Mesendoderm (in vitro differentiated cells): ENCODE data around the gene CAMSAP2.

Experiments
- DNase-seq: peaks from one replicate; pipeline ENCODE4 v3.0.0; 2013
- H2AK5ac ChIP-seq: 2 replicates; pipeline ENCODE4 v1.6.1; 2013; ENCODE audit warnings: low read length, inconsistent platforms
- H2BK120ac ChIP-seq: 2 replicates; pipeline ENCODE4 v1.6.1; 2013; ENCODE audit warnings: low read depth, mild to moderate bottlenecking, low read length, moderate library complexity, mixed read lengths
- H2BK15ac ChIP-seq: replicated peaks from 2 replicates; pipeline ENCODE4 v1.6.1; 2013; ENCODE audit warnings: low read depth, mild to moderate bottlenecking, moderate library complexity
- H2BK5ac ChIP-seq: 2 replicates; pipeline ENCODE4 v1.6.1; 2013; ENCODE audit warnings: low read length, inconsistent platforms
- H3K18ac ChIP-seq: 2 replicates; pipeline ENCODE4 v1.6.1; 2013; ENCODE audit warnings: mild to moderate bottlenecking, low read length, mixed read lengths
- H3K23ac ChIP-seq: one replicate; pipeline ENCODE4 v1.6.1; 2013; ENCODE audit warnings: low read length
- H3K27ac ChIP-seq: 2 replicates; pipeline ENCODE4 v1.5.1; 2013; ENCODE audit warnings: low read depth, mild to moderate bottlenecking, inconsistent platforms, low read length, moderate library complexity
- H3K27me3 ChIP-seq: 2 replicates; pipeline ENCODE4 v1.6.1; 2013; ENCODE audit warnings: low read length, control low read depth, mild to moderate bottlenecking, inconsistent platforms; ENCODE audit not compliant: insufficient read depth, poor library complexity
- H3K36me3 ChIP-seq: 2 replicates; pipeline ENCODE4 v1.6.1; 2013; ENCODE audit warnings: low read length, inconsistent platforms; ENCODE audit not compliant: control insufficient read depth, insufficient read depth
- H3K4ac ChIP-seq: one replicate; pipeline ENCODE4 v1.6.1; 2013; ENCODE audit warnings: low read depth, mild to moderate bottlenecking, low read length, moderate library complexity
- H3K4me1 ChIP-seq: 2 replicates; pipeline ENCODE4 v1.6.1; 2013; ENCODE audit warnings: low read depth, low read length, inconsistent platforms; ENCODE audit not compliant: control insufficient read depth
- H3K4me2 ChIP-seq: 2 replicates; pipeline ENCODE4 v1.6.1; 2013; ENCODE audit warnings: low read length
- H3K4me3 ChIP-seq: 2 replicates; pipeline ENCODE4 v1.5.1; 2013; ENCODE audit warnings: mild to moderate bottlenecking, low read length
- H3K56ac ChIP-seq: one replicate; pipeline ENCODE4 v1.6.1; 2013; ENCODE audit warnings: low read length
- H3K79me1 ChIP-seq: 2 replicates; pipeline ENCODE4 v1.6.1; 2013; ENCODE audit warnings: low read length, inconsistent platforms
- H3K79me2 ChIP-seq: 2 replicates; pipeline ENCODE4 v1.6.1; 2013; ENCODE audit warnings: mild to moderate bottlenecking, low read length; ENCODE audit not compliant: control insufficient read depth, insufficient read depth
- H3K9ac ChIP-seq: 2 replicates; pipeline ENCODE4 v1.6.1; 2013; ENCODE audit warnings: low read length, inconsistent platforms
- H4K5ac ChIP-seq: one replicate; pipeline ENCODE4 v1.6.1; 2013; ENCODE audit warnings: low read length
- H4K8ac ChIP-seq: one replicate; pipeline ENCODE4 v1.6.1; 2013; ENCODE audit warnings: low read depth, mild to moderate bottlenecking, control low read depth, low read length, moderate library complexity
- WGBS: extraction: QIAGEN DNeasy Blood & Tissue Kit; methylation state at CpG from one replicate; pipeline ENCODE4 v1.1.7; 2013; ENCODE audit warnings: low lambda C conversion rate, missing lambda C conversion rate; ENCODE audit not compliant: insufficient coverage; ENCODE audit errors: extremely low coverage; 5-methylcytosine and 5-hydroxymethylcytosine counted together

CAMSAP2 gene

DNA sequence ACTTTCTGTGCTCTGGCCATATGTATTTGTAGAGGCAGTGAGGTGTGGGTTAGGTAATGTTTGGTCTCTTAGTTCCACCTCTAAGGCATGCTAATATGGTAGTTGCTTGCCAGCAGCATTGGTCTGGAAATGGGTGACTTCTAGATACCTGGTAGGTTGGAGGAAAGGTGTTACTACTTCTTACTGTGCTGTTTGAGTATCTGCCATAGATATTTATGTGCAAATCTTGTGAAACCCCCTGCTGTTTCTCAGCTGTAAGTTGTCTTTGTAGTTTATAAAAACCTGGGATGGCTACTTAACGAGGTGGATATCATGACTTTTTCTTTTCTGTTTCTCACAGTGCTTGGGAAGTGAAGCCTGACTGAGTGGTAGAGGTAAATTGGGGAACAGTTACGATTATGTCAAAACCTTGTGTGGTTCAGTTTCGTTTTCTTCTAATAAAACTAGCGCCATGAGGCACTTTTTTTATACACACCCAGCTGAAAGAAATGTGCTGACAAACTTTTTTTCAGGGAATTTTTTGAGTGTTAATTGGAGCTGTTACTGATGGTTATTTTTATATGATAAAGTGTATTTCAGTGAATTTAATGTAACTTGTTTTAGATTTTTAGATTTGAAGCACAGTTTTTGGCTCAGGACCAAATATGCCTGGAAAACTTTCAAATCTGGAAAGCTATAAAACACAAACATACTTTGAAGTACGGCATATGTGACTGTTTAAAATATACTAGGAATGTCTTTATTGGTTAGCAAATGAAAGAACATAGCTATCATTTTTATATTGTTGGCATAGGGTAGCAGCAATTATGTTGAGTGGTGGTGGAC is 42.1 kb downstream of the CAMSAP2 start:
- Histone ChIP-seq H2BK5ac (no peak overlapping the region), H3K56ac (no peak overlapping the region), H3K4ac (no peak overlapping the region), H4K5ac (no peak overlapping the region), H4K8ac (peak overlapping the region; percentile 86), H3K36me3 (no peaks in the 10 kb centered on the region), H3K18ac (no peak overlapping the region), H2BK120ac (no peak overlapping the region), H3K23ac (no peak overlapping the region), H3K79me2 (peaks cover 1% of the 10 kb centered on the region), H3K27ac (no peak overlapping the region), H3K4me3 (no peak overlapping the region), H3K27me3 (no peaks in the 10 kb centered on the region), H3K79me1 (peaks cover 8% of the 10 kb centered on the region), H3K9ac (no peak overlapping the region), H3K4me2 (no peak overlapping the region), H3K4me1 (peaks cover 2% of the 10 kb centered on the region), H2AK5ac (no peak overlapping the region), H2BK15ac (no peak overlapping the region)
- WGBS: no CpG with 5 or more reads among the region's 5 CpGs
- DNase-seq: peak; percentile 60

DNA sequence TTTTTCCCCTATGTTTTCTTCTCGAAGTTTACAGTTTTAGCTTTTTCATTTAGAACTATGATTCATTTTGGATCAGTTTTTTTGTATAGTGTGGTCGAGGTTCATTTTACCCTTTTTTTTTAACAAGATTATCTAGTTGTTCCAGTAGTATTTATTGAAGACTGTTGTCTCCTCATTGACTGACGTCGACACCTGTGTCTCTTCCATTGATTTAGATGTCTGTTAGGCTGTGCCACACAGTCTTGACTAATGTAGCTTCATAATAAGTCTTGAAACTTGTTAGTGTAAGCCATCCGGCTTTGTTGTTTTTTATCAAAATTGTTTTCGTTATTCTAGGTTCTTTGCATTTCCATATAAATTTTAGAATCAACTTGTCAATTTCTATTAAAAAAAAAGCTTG is 45.2 kb downstream of the CAMSAP2 start:
- H3K79me1 ChIP-seq: peaks cover 6% of the 10 kb centered on the region
- no peak overlapping the region for H2AK5ac ChIP-seq
- H3K56ac ChIP-seq: no peak overlapping the region
- no peak overlapping the region for H4K8ac ChIP-seq
- H3K27me3 ChIP-seq: no peaks in the 10 kb centered on the region
- no peak for DNase-seq
- no peak overlapping the region for H2BK5ac ChIP-seq
- no peak overlapping the region for H3K4ac ChIP-seq
- H2BK15ac ChIP-seq: no peak overlapping the region
- no peak overlapping the region for H3K4me2 ChIP-seq
- no peak overlapping the region for H3K18ac ChIP-seq
- peaks cover 2% of the 10 kb centered on the region for H3K4me1 ChIP-seq
- H3K27ac ChIP-seq: no peak overlapping the region
- H3K23ac ChIP-seq: no peak overlapping the region
- no CpG with 5 or more reads among the region's 6 CpGs for WGBS
- H4K5ac ChIP-seq: no peak overlapping the region
- peaks cover 2% of the 10 kb centered on the region for H3K79me2 ChIP-seq
- no peak overlapping the region for H2BK120ac ChIP-seq
- no peaks in the 10 kb centered on the region for H3K36me3 ChIP-seq
- H3K9ac ChIP-seq: no peak overlapping the region
- H3K4me3 ChIP-seq: no peak overlapping the region

DNA sequence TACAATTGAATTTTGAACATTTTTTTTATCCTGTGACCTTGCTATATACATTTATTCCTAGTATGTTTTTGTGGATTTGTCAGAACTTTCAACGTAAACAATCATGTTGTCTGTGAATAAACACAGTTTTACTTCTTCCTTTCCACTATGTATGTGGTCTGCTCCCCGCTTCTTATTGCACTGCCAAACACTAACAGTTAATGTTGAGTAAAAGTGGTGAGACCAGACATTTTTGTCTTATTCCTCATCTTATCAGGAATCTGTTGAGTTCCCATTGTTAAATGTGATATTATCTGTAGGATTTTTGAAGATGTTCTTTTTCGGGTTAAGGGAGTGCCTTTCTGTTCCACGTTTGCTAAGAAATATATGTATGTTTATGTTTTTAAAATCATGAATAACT is 45.9 kb downstream of the CAMSAP2 start:
- H3K27ac ChIP-seq: no peak overlapping the region

DNA sequence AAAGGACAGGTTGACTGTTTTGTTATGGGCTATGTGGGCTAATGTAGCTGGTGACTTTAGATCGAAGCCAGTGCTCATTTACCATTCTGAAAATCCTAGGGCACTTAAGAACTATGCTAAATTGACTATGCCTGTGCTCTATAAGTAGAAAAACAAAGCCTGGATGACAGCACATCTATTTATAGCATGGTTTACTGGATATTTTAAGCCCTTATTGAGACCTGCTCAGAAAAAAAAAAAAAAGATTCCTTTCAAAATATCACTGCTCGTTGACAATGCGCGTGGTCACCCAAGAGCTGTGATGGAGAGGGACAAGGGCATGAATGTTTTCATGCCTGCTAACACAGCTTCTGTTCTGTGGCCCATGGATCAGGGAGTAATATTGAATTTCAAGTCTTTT is 48.1 kb downstream of the CAMSAP2 start:
- Histone ChIP-seq H3K79me2 (peaks cover 4% of the 10 kb centered on the region), H3K56ac (no peak overlapping the region), H2BK120ac (no peak overlapping the region), H3K4me3 (no peak overlapping the region), H3K4me1 (no peaks in the 10 kb centered on the region), H4K5ac (no peak overlapping the region), H3K79me1 (peaks cover 3% of the 10 kb centered on the region), H2BK15ac (no peak overlapping the region), H3K18ac (no peak overlapping the region), H3K23ac (no peak overlapping the region), H4K8ac (no peak overlapping the region), H3K4ac (no peak overlapping the region), H3K9ac (no peak overlapping the region), H2BK5ac (no peak overlapping the region), H3K36me3 (no peaks in the 10 kb centered on the region), H3K4me2 (no peak overlapping the region), H3K27me3 (no peaks in the 10 kb centered on the region), H3K27ac (no peak overlapping the region), H2AK5ac (no peak overlapping the region)
- no CpG with 5 or more reads among the region's 4 CpGs for WGBS
- DNase-seq: no peak

More for the DNA sequence above, 45.9 kb downstream of the CAMSAP2 start:
- DNase-seq: no peak
- no peak overlapping the region for H3K4me2 ChIP-seq
- H4K5ac ChIP-seq: no peak overlapping the region
- no peak overlapping the region for H2BK15ac ChIP-seq
- H3K36me3 ChIP-seq: no peaks in the 10 kb centered on the region
- peaks cover 2% of the 10 kb centered on the region for H3K79me1 ChIP-seq
- peaks cover 2% of the 10 kb centered on the region for H3K79me2 ChIP-seq
- no peak overlapping the region for H2AK5ac ChIP-seq
- H3K4ac ChIP-seq: no peak overlapping the region
- H3K4me3 ChIP-seq: no peak overlapping the region
- no peak overlapping the region for H3K56ac ChIP-seq
- H2BK120ac ChIP-seq: no peak overlapping the region
- H3K18ac ChIP-seq: no peak overlapping the region
- no peak overlapping the region for H2BK5ac ChIP-seq
- H3K23ac ChIP-seq: no peak overlapping the region
- H3K9ac ChIP-seq: no peak overlapping the region
- no CpG with 5 or more reads among the region's 4 CpGs for WGBS
- H3K27me3 ChIP-seq: no peaks in the 10 kb centered on the region
- H3K4me1 ChIP-seq: no peaks in the 10 kb centered on the region
- H4K8ac ChIP-seq: no peak overlapping the region

DNA sequence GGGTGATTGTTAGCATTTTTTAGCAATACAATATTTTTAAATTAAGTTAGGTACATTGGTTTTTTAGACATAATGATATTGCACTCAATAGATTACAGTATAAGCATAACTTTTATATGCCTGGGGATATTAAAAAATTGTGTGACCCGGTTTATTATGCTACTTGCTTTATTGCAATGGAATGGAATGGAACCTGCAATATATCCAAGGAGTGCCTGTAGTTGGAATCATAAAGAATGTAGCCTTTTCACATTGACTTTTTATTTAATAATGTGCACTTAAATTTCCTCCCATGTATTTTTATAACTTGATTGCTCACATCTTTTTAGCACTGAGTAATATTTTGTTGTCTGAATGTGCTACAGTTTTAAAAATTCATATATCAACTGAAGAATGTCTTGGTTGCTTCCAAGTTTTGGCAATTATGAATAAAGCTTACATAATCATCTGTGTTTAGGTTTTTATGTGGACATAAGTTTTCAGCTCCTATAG is 49.2 kb downstream of the CAMSAP2 start:
- Histone ChIP-seq H3K4me3 (no peak overlapping the region), H3K4me2 (no peak overlapping the region)
- WGBS: no CpG with 5 or more reads among the region's 1 CpG

More for the DNA sequence above, 49.2 kb downstream of the CAMSAP2 start:
- Histone ChIP-seq H3K36me3 (no peaks in the 10 kb centered on the region), H2AK5ac (no peak overlapping the region), H4K5ac (no peak overlapping the region), H3K23ac (no peak overlapping the region), H3K9ac (no peak overlapping the region), H3K79me2 (peaks cover 4% of the 10 kb centered on the region), H3K4me1 (no peaks in the 10 kb centered on the region), H2BK5ac (no peak overlapping the region), H3K56ac (no peak overlapping the region), H3K79me1 (peaks cover 2% of the 10 kb centered on the region), H3K4ac (no peak overlapping the region), H2BK120ac (no peak overlapping the region), H3K27ac (no peak overlapping the region), H3K27me3 (no peaks in the 10 kb centered on the region), H3K18ac (no peak overlapping the region), H2BK15ac (no peak overlapping the region), H4K8ac (no peak overlapping the region)
- DNase-seq: no peak
